ENCODE results near the gene COPG2.

DNA sequence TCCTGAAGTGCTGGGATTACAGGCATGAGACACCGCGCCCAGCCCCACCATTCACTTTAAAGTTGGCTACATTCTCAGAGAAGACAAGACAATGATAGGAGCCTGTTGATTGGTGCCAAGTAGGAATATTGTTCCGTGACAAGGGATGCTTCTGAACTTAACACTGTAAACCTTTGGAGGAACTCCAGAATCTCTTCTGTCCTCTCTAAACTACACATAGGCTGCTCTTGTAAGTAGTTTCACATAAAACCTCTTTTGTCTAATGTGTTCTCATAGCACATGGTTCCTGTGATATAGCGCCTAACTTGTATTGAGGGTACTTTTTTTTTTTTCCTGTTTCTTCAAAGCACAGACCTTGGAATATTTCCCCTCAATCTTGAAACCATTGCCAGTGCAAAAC lies 3.6 kb upstream of the COPG2 start:
- TF ChIP-seq, protein P1, sequence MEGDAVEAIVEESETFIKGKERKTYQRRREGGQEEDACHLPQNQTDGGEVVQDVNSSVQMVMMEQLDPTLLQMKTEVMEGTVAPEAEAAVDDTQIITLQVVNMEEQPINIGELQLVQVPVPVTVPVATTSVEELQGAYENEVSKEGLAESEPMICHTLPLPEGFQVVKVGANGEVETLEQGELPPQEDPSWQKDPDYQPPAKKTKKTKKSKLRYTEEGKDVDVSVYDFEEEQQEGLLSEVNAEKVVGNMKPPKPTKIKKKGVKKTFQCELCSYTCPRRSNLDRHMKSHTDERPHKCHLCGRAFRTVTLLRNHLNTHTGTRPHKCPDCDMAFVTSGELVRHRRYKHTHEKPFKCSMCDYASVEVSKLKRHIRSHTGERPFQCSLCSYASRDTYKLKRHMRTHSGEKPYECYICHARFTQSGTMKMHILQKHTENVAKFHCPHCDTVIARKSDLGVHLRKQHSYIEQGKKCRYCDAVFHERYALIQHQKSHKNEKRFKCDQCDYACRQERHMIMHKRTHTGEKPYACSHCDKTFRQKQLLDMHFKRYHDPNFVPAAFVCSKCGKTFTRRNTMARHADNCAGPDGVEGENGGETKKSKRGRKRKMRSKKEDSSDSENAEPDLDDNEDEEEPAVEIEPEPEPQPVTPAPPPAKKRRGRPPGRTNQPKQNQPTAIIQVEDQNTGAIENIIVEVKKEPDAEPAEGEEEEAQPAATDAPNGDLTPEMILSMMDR (IDR thresholded peaks at IDR 0.05; ENCODE audit: poor library complexity) = no peak
- TF ChIP-seq EZH2 (IDR thresholded peaks at IDR 0.05; ENCODE audit: borderline replicate concordance) = no peak

All from hepatocyte (in vitro differentiated cells).